Measurements from ENCODE around the gene CASZ1.

The CASZ1 gene

DNA sequence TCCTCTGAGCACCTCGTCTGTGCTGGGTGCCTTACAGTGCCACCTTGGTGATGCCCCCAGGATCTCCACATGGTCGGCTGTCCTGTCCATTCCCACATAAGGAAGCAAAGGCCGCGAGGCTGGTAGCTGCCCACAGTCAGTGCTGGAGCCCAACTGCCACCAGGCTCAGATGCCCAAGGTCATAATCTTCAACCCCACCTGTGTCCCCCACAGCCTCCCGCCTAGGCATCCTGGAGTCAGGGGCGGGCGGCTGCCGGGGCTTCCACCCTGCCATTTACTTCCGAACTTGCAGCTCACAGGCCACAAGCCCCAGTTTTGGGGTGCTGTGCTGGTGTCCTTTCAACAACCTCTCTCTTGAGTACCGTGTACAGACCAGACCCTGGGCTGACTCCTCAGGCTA, 126.3 kb downstream of the CASZ1 start:
- Histone ChIP-seq H2AFZ (ENCODE audit: low read depth) (no peak overlapping the region), H3K36me3 (ENCODE audit: insufficient read depth) (no peaks in the 10 kb centered on the region), H3K4me2 (no peak overlapping the region), H3K27me3 (ENCODE audit: insufficient read depth, low read depth) (peaks cover 99% of the 10 kb centered on the region), H3K4me1 (ENCODE audit: low read depth, poor library complexity, severe bottlenecking) (no peaks in the 10 kb centered on the region), H3K27ac (no peak overlapping the region), H3K9ac (no peak overlapping the region), H3K4me3 (IDR thresholded peaks at IDR 0.05; ENCODE audit: insufficient read depth, low read depth, low read length) (no peak overlapping the region), H3K79me2 (ENCODE audit: insufficient read depth, low read depth) (no peaks in the 10 kb centered on the region), H4K20me1 (ENCODE audit: insufficient read depth) (no peaks in the 10 kb centered on the region)
- TF ChIP-seq, protein P1, sequence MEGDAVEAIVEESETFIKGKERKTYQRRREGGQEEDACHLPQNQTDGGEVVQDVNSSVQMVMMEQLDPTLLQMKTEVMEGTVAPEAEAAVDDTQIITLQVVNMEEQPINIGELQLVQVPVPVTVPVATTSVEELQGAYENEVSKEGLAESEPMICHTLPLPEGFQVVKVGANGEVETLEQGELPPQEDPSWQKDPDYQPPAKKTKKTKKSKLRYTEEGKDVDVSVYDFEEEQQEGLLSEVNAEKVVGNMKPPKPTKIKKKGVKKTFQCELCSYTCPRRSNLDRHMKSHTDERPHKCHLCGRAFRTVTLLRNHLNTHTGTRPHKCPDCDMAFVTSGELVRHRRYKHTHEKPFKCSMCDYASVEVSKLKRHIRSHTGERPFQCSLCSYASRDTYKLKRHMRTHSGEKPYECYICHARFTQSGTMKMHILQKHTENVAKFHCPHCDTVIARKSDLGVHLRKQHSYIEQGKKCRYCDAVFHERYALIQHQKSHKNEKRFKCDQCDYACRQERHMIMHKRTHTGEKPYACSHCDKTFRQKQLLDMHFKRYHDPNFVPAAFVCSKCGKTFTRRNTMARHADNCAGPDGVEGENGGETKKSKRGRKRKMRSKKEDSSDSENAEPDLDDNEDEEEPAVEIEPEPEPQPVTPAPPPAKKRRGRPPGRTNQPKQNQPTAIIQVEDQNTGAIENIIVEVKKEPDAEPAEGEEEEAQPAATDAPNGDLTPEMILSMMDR (conservative IDR thresholded peaks at IDR 0.05; ENCODE audit: low read depth, low read length), result no peak

DNA sequence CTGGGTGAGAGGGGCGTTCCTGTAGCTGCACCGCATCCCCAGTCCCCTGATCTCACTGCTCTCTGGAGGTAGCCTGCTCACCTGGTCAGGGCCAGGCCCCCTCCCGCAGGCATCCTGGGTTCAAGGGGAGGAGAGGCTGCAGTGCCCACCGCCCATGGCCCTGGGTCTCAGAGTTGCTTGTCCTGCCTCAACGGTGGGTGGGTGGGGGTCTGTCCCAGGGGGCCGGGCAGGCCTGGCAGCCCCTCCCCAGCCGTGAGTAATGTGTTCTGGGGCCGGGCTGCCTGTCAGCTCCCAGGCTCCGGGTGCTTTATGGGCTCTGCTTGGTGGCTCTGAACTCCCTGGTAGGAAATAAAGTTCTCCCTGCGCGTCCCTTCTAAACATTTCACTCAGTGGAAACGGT, 126.9 kb downstream of the CASZ1 start:
- no peaks in the 10 kb centered on the region for H3K36me3 ChIP-seq (ENCODE audit: insufficient read depth)
- no peak overlapping the region for H3K27ac ChIP-seq
- no peaks in the 10 kb centered on the region for H3K4me1 ChIP-seq (ENCODE audit: low read depth, poor library complexity, severe bottlenecking)
- no peak overlapping the region for H3K9ac ChIP-seq
- no peak overlapping the region for H3K4me3 ChIP-seq (IDR thresholded peaks at IDR 0.05; ENCODE audit: insufficient read depth, low read depth, low read length)
- H3K4me2 ChIP-seq, result no peak overlapping the region
- H2AFZ ChIP-seq (ENCODE audit: low read depth), result no peak overlapping the region
- TF ChIP-seq, protein P1 (conservative IDR thresholded peaks at IDR 0.05; ENCODE audit: low read depth, low read length), result no peak
- H3K27me3 ChIP-seq (ENCODE audit: insufficient read depth, low read depth), result peaks cover 98% of the 10 kb centered on the region
- no peaks in the 10 kb centered on the region for H3K79me2 ChIP-seq (ENCODE audit: insufficient read depth, low read depth)
- H4K20me1 ChIP-seq (ENCODE audit: insufficient read depth), result no peaks in the 10 kb centered on the region

DNA sequence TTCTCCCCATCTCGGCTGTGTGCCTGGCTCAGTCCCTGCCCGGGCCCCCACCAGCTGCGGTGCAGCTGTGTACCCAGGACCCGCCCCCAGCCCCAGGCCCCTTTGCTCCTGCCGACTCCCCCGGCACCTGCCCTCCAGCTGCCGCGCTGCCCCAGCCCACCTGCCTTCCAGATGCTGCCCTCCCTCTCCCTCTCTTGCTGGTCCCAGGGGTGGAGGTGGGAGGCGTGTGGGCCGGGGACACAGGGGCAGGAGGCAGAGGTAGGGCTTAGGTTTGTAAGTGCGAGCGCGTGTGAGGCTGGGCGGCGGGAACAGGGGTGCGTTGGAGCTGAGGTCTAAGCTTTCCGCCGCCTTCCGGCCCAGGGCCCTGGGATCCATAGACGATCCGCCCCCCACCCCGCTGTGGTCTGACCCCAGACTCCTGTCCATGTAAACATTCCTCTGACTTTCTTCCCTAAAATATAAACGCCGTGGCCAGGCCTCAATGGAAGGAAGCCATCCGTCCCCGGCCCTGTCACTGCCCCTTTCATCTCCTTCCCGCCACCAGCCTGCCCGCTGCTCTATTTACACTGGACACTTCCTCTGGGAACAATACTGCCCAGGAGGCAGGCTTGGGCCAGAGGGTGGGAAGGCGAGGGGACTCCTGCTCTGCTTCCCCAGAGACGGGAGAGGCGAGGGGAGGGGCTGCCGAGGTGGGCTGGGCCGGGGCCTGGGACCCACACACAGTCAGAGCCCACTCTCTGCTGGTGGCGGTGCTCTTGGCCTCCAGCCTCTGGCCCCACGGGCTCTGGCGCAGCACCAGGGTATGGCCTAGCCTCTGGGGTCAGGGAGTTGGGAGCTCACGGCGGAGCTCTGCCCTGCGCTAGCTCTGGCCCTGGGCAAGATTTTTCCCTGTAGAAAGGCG, 128.3 kb downstream of the CASZ1 start:
- H3K27ac ChIP-seq, result no peak overlapping the region
- no peaks in the 10 kb centered on the region for H3K79me2 ChIP-seq (ENCODE audit: insufficient read depth, low read depth)
- H3K4me1 ChIP-seq (ENCODE audit: low read depth, poor library complexity, severe bottlenecking), result no peaks in the 10 kb centered on the region

DNA sequence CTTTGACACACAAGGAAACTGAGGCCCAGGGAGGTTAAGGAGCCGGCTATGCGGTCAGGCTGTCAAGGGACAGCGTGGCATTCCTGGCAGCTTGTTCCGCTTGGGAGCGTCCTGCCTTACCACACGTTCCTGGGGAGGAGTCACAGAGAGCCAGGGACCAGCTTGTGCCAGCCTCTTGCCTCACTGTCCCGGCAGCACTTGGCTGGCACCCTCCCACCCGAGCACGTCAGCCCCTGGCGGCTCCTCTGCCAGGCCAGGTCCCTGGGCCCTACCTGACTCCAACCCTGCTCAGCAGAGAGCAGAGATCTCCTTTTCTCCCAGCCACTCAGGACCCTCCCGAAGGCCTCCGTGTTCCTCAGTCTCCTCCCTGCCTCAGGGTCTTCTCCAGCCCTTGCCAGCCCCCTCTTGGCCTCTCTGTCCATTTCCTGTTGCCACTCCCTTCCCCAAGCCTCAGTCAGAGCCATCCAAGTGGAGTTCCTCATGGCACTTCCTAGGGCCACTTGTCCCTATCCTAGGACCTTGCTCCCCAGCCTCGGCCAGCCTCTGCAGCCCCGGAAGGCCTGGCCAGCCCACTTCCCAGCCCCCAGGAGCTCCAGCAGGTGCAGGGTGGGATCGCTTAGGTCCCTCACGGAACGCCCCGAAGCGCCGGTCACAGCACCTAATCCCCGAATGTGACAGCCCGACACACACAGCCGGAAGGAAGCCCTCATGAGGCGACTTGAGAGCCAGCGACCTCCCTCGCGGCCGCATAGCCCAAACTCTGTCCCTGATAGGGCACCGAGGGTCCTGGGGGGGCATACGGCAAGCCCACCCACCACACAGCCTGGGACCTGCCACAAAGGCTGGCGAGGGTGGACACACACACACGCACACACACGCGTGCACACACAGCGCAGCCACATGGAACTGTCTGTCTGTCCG, 130.3 kb downstream of the CASZ1 start:
- H4K20me1 ChIP-seq (ENCODE audit: insufficient read depth), result no peaks in the 10 kb centered on the region; the same call in 1 of the 2 replicates
- H3K27ac ChIP-seq, result no peak overlapping the region
- H2AFZ ChIP-seq (ENCODE audit: low read depth), result no peak overlapping the region
- H3K79me2 ChIP-seq (ENCODE audit: insufficient read depth, low read depth), result no peaks in the 10 kb centered on the region
- no peaks in the 10 kb centered on the region for H3K4me1 ChIP-seq (ENCODE audit: low read depth, poor library complexity, severe bottlenecking)
- no peaks in the 10 kb centered on the region for H3K36me3 ChIP-seq (ENCODE audit: insufficient read depth)
- no peak overlapping the region for H3K4me2 ChIP-seq
- peaks cover 94% of the 10 kb centered on the region for H3K27me3 ChIP-seq (ENCODE audit: insufficient read depth, low read depth)
- H3K4me3 ChIP-seq (IDR thresholded peaks at IDR 0.05; ENCODE audit: insufficient read depth, low read depth, low read length), result no peak overlapping the region
- H3K9ac ChIP-seq, result no peak overlapping the region
- TF ChIP-seq, protein P1 (conservative IDR thresholded peaks at IDR 0.05; ENCODE audit: low read depth, low read length), result no peak

More for the DNA sequence above, 128.3 kb downstream of the CASZ1 start:
- TF ChIP-seq, protein P1 (conservative IDR thresholded peaks at IDR 0.05; ENCODE audit: low read depth, low read length), result no peak
- Histone ChIP-seq H3K9ac (no peak overlapping the region), H3K4me2 (no peak overlapping the region), H4K20me1 (ENCODE audit: insufficient read depth) (no peaks in the 10 kb centered on the region; the same call in 1 of the 2 replicates), H3K36me3 (ENCODE audit: insufficient read depth) (no peaks in the 10 kb centered on the region), H2AFZ (ENCODE audit: low read depth) (no peak overlapping the region), H3K27me3 (ENCODE audit: insufficient read depth, low read depth) (peaks cover 97% of the 10 kb centered on the region), H3K4me3 (IDR thresholded peaks at IDR 0.05; ENCODE audit: insufficient read depth, low read depth, low read length) (no peak overlapping the region)
